Gastrocnemius medialis (tissue), 4 donors: ENCODE data around the gene CLEC4C. TPM values are rescaled to one million over a fixed set of nuclear protein-coding genes. Genes with fewer than 3 reads are reported as not detected.

ENCODE experiments used
- ATAC-seq, 2 donors: fragments of 150-250 bp; one replicate each; pipeline ENCODE4 v1.9.1; 2016
- DNase-seq, 2 donors: peaks; one replicate each; pipeline ENCODE4 v3.0.0-alpha.2; 2019
- H3K27ac ChIP-seq, 4 donors: fragments of 200-600 bp; sonication (generic); 1 replicate in 1 of 4; 2 replicates in 3 of 4; pipeline ENCODE4 v1.5.1; 2016 to 2018; ENCODE audit warnings: mild to moderate bottlenecking in 2 of 4, moderate library complexity in 1 of 4
- H3K27me3 ChIP-seq, 3 donors: fragments of 200-600 bp; sonication (generic) in 2 of 3; 1 replicate in 1 of 3; 2 replicates in 2 of 3; pipeline versions ENCODE4 v1.5.1 to v1.6.0; 2016 to 2019; ENCODE audit warnings: mild to moderate bottlenecking in 1 of 3, moderate library complexity in 1 of 3
- H3K36me3 ChIP-seq, 2 donors: fragments of 200-600 bp; sonication (generic) in 1 of 2; one replicate each; pipeline ENCODE4 v1.5.1; 2017 to 2018
- H3K4me1 ChIP-seq, 2 donors: fragments of 200-600 bp; sonication (generic) in 1 of 2; one replicate each; pipeline ENCODE4 v1.5.1; 2016 to 2017; ENCODE audit warnings: mild to moderate bottlenecking in 2 of 2
- H3K4me3 ChIP-seq, 4 donors: fragments of 200-600 bp; sonication (generic) in 3 of 4; 1 replicate in 1 of 4; 2 replicates in 3 of 4; pipeline ENCODE4 v1.5.1; 2016 to 2019; ENCODE audit warnings: mild to moderate bottlenecking in 2 of 4
- H3K9me3 ChIP-seq, 3 donors: fragments of 200-600 bp; sonication (generic) in 2 of 3; 1 replicate in 1 of 3; 2 replicates in 2 of 3; pipeline ENCODE4 v1.5.1; 2016 to 2019
- POLR2A ChIP-seq, 2 donors: fragments of 450-650 bp; IDR thresholded peaks; one replicate each; pipeline ENCODE4 v1.6.1; 2017; ENCODE audit warnings: antibody characterized with exemption in 2 of 2, mild to moderate bottlenecking in 2 of 2, moderate library complexity in 2 of 2
- in situ Hi-C, 4 donors: fragments of 200-750 bp; cut with MboI; loops; one replicate each; pipeline versions ENCODE4 v1.15.0 to v1.8.0; 2017; ENCODE audit warnings: low sequenced_read_pairs in 4 of 4
- intact Hi-C: fragments of 100-400 bp; cut with DNase I; formaldehyde crosslinking; loops from one replicate; pipeline ENCODE4 v1.15.1; 2023; ENCODE audit warnings: low total_unique reads
- total RNA-seq, 4 donors: library from RNA; depleted of rRNA; stranded (reverse); fragments of >200 nt; gene quantifications; one replicate each; pipeline versions ENCODE4 v1.1.0 to v1.2.3, GENCODE V29; 2016
- TF ChIP-seq, protein P1 (sequence below), 5 experiments: fragments of 450-650 bp in 3 of 5; fragments of 200-600 bp in 2 of 5; sonication (generic) in 2 of 5; IDR thresholded peaks in 4 of 5; conservative IDR thresholded peaks in 1 of 5; 1 replicate in 4 of 5; 2 replicates in 1 of 5; pipeline ENCODE4 v1.5.1; 2016 to 2019; ENCODE audit warnings: antibody characterized with exemption in 5 of 5, mild to moderate bottlenecking in 3 of 5, moderate library complexity in 3 of 5

Gene CLEC4C
- total RNA-seq, 4 donors from 2014 or later, result not detected

DNA sequence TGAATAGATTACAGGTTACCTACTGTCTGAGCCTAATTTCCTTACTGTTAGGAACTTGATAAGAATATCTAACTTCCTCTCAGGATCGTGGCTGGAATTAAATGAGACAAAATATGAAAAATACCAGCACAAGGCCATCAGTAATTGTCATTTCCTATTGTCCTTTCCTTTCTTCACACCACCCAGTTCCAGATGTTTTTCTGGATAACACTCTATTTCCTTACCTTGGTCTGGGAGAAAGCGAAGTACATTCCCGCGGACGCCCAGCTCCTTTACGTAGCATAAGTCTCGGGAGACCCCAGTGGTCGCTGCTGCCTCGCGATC lies 52.0 kb downstream of the CLEC4C start:
- no peaks in the 10 kb centered on the region for H3K36me3 ChIP-seq
- peak in 1 of 2 donors; percentile 33 for ATAC-seq
- no peaks in the 10 kb centered on the region for H3K27me3 ChIP-seq
- in situ Hi-C loops, result no loop called here
- H3K27ac ChIP-seq, result peak overlapping the region in 1 of 4 donors; percentile 18
- no peak overlapping the region for H3K4me3 ChIP-seq
- no peak for DNase-seq
- intact Hi-C loops, result no loop called here
- no peaks in the 10 kb centered on the region for H3K9me3 ChIP-seq
- no peaks in the 10 kb centered on the region for H3K4me1 ChIP-seq
- no peak for TF ChIP-seq POLR2A (IDR thresholded peaks at IDR 0.05)
- TF ChIP-seq, protein P1, sequence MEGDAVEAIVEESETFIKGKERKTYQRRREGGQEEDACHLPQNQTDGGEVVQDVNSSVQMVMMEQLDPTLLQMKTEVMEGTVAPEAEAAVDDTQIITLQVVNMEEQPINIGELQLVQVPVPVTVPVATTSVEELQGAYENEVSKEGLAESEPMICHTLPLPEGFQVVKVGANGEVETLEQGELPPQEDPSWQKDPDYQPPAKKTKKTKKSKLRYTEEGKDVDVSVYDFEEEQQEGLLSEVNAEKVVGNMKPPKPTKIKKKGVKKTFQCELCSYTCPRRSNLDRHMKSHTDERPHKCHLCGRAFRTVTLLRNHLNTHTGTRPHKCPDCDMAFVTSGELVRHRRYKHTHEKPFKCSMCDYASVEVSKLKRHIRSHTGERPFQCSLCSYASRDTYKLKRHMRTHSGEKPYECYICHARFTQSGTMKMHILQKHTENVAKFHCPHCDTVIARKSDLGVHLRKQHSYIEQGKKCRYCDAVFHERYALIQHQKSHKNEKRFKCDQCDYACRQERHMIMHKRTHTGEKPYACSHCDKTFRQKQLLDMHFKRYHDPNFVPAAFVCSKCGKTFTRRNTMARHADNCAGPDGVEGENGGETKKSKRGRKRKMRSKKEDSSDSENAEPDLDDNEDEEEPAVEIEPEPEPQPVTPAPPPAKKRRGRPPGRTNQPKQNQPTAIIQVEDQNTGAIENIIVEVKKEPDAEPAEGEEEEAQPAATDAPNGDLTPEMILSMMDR (IDR thresholded peaks at IDR 0.05 in 4 of 5, conservative IDR thresholded peaks at IDR 0.05 in 1 of 5), result no peak

GRCh38 chr12:7694556-7695236 lies 52.5 kb downstream of the CLEC4C start:
- DNase-seq (no peak), ATAC-seq (no peak)
- no peaks in the 10 kb centered on the region for H3K27me3 ChIP-seq
- H3K36me3 ChIP-seq, result no peaks in the 10 kb centered on the region
- no peak overlapping the region for H3K27ac ChIP-seq
- intact Hi-C loops, result no loop called here
- TF ChIP-seq POLR2A (IDR thresholded peaks at IDR 0.05), result no peak
- TF ChIP-seq, protein P1 (IDR thresholded peaks at IDR 0.05 in 4 of 5, conservative IDR thresholded peaks at IDR 0.05 in 1 of 5), result no peak
- no peaks in the 10 kb centered on the region for H3K9me3 ChIP-seq
- in situ Hi-C loops, result no loop called here
- H3K4me1 ChIP-seq, result no peaks in the 10 kb centered on the region
- no peak overlapping the region for H3K4me3 ChIP-seq

GRCh38 chr12:7693793-7694192 lies 53.4 kb downstream of the CLEC4C start:
- no peak for TF ChIP-seq POLR2A (IDR thresholded peaks at IDR 0.05)
- in situ Hi-C loops, result no loop called here
- Histone ChIP-seq H3K4me3 (no peak overlapping the region), H3K4me1 (no peaks in the 10 kb centered on the region), H3K36me3 (no peaks in the 10 kb centered on the region), H3K27ac (no peak overlapping the region), H3K27me3 (no peaks in the 10 kb centered on the region), H3K9me3 (no peaks in the 10 kb centered on the region)
- ATAC-seq, result no peak
- intact Hi-C loops, result no loop called here
- no peak for DNase-seq

- in situ Hi-C loops, result no loop called here
- no peak overlapping the region for H3K4me3 ChIP-seq
- ATAC-seq (no peak), DNase-seq (no peak)
- H3K27me3 ChIP-seq, result no peaks in the 10 kb centered on the region
- no peak overlapping the region for H3K27ac ChIP-seq
- no peaks in the 10 kb centered on the region for H3K4me1 ChIP-seq
- no peaks in the 10 kb centered on the region for H3K36me3 ChIP-seq
- intact Hi-C loops, result no loop called here
- TF ChIP-seq, protein P1 (IDR thresholded peaks at IDR 0.05 in 4 of 5, conservative IDR thresholded peaks at IDR 0.05 in 1 of 5), result no peak
- no peak for TF ChIP-seq POLR2A (IDR thresholded peaks at IDR 0.05)
- no peaks in the 10 kb centered on the region for H3K9me3 ChIP-seq
Observed at GRCh38 chr12:7681535-7681934, 65.6 kb downstream of the CLEC4C start.

Other genes with a start within 250 kb of the CLEC4C start
- 10 to 100 TPM; 20.7 to 57.7 (median 38.1) TPM for gene CD163, start 243.6 kb downstream of the CLEC4C start, total RNA-seq
- gene APOBEC1, start 81.5 kb downstream of the CLEC4C start, total RNA-seq, result not detected
- gene GDF3, start 51.6 kb downstream of the CLEC4C start, total RNA-seq, result not detected
- gene DPPA3, start 35.9 kb downstream of the CLEC4C start, total RNA-seq, result not detected
- not detected for gene NANOGNB, start 17.8 kb upstream of the CLEC4C start, total RNA-seq
- under 1 TPM in 1 of 4 donors, not detected in 3; 0.10 TPM for gene NANOG, start 42.0 kb upstream of the CLEC4C start, total RNA-seq
- gene SLC2A14, start 125.5 kb upstream of the CLEC4C start, total RNA-seq, result not detected
- 10 to 100 TPM; 19.3 to 27.2 (median 23.7) TPM for gene SLC2A3, start 188.8 kb upstream of the CLEC4C start, total RNA-seq